Stimulated activated CD8-positive, alpha-beta memory T cell treated with anti-CD3 and anti-CD28 coated beads, Interleukin-7, amount 100 ng/mL, for 4 hours (primary cell): ENCODE measurements around the gene BCL2A1.
"Not testable (repeated sequence)": the region's sequence is repeated elsewhere in the genome, so short reads cannot be mapped to it uniquely, and the experiment has no call there.

Experiments
- DNase-seq, 2 donors: peaks; one replicate each; pipeline ENCODE4 v3.0.0-alpha.2; 2020; ENCODE audit warnings: low read depth in 2 of 2

Gene BCL2A1

GRCh38 chr15:79970624-79971434 is at the start of gene BCL2A1:
TSS of gene BCL2A1 (minus strand) at chr15:79971196. CDS start at chr15:79971119, 77 bp downstream.
- DNase-seq = peak; percentile 46 to 63

GRCh38 chr15:80020731-80021130 is 49.7 kb upstream of the BCL2A1 start:
- no peak for DNase-seq

- DNase-seq = not testable (repeated sequence)
These were observed 49.2 kb upstream of the BCL2A1 start for GRCh38 chr15:80020149-80020548.

GRCh38 chr15:80019168-80019745 is 48.3 kb upstream of the BCL2A1 start:
- DNase-seq = no peak

GRCh38 chr15:80017139-80017538 is 46.1 kb upstream of the BCL2A1 start:
- not testable (repeated sequence) for DNase-seq

- DNase-seq = not testable (repeated sequence)
These were observed 45.5 kb upstream of the BCL2A1 start for GRCh38 chr15:80016506-80016905.

GRCh38 chr15:80015156-80015555 is 44.2 kb upstream of the BCL2A1 start:
- DNase-seq = no peak

- DNase-seq = not testable (repeated sequence)
These were observed 43.2 kb upstream of the BCL2A1 start for GRCh38 chr15:80014186-80014585.

- DNase-seq = no peak
These were observed 41.2 kb upstream of the BCL2A1 start for GRCh38 chr15:80012060-80012726.

GRCh38 chr15:80011596-80011995 is 40.6 kb upstream of the BCL2A1 start:
- no peak for DNase-seq

- DNase-seq = not testable (repeated sequence)
These were observed 40.1 kb upstream of the BCL2A1 start for GRCh38 chr15:80011041-80011523.

GRCh38 chr15:80010131-80010673 is 39.2 kb upstream of the BCL2A1 start:
- no peak for DNase-seq

- DNase-seq = no peak
These were observed 36.5 kb upstream of the BCL2A1 start for GRCh38 chr15:80007532-80007931.

GRCh38 chr15:80006946-80007345 is 36.0 kb upstream of the BCL2A1 start:
- no peak for DNase-seq

- no peak for DNase-seq
These were observed 33.0 kb upstream of the BCL2A1 start for GRCh38 chr15:80003934-80004472.

GRCh38 chr15:80003171-80003570 is 32.2 kb upstream of the BCL2A1 start:
- DNase-seq = no peak

- DNase-seq = no peak
These were observed 31.3 kb upstream of the BCL2A1 start for GRCh38 chr15:80002267-80002666.

- DNase-seq = no peak
These were observed 23.6 kb upstream of the BCL2A1 start for GRCh38 chr15:79994615-79995014.

- DNase-seq = no peak
These were observed 20.8 kb upstream of the BCL2A1 start for GRCh38 chr15:79991826-79992225.

GRCh38 chr15:79990997-79991334 is 20.0 kb upstream of the BCL2A1 start:
- DNase-seq = no peak

- no peak for DNase-seq
These were observed 19.4 kb upstream of the BCL2A1 start for GRCh38 chr15:79990280-79990996.
